HG03175 (cell line): ENCODE data around the gene LHX1.

Experiments used
- ATAC-seq: cut with Tn5 transposase; IDR thresholded peaks from one replicate; pipeline ENCODE4 v1.9.1; 2021; ENCODE audit warnings: mild to moderate bottlenecking, moderate library complexity; ENCODE audit not compliant: unreplicated experiment

Gene LHX1

GRCh38 chr17:36937959-36938565 is 787 bp downstream of the LHX1 start:
- ATAC-seq, result no peak

- ATAC-seq, result no peak
Observed at GRCh38 chr17:36938566-36939051, 1.3 kb downstream of the LHX1 start.

- ATAC-seq, result no peak
Observed at GRCh38 chr17:36939052-36939801, 2.0 kb downstream of the LHX1 start.

GRCh38 chr17:36939802-36940312 is 2.6 kb downstream of the LHX1 start:
- ATAC-seq, result no peak

- no peak for ATAC-seq
Observed at GRCh38 chr17:36940313-36941264, 3.3 kb downstream of the LHX1 start.

GRCh38 chr17:36941265-36942010 is 4.2 kb downstream of the LHX1 start:
- ATAC-seq, result no peak

- ATAC-seq, result no peak
Observed at GRCh38 chr17:36942019-36942599, 4.8 kb downstream of the LHX1 start.

GRCh38 chr17:36942631-36943125 is 5.4 kb downstream of the LHX1 start:
- ATAC-seq, result no peak

- ATAC-seq, result no peak
Observed at GRCh38 chr17:36943250-36944191, 6.2 kb downstream of the LHX1 start.

- no peak for ATAC-seq
Observed at GRCh38 chr17:36944553-36944952, 7.3 kb downstream of the LHX1 start.

GRCh38 chr17:36945140-36945539 is 7.9 kb downstream of the LHX1 start:
- no peak for ATAC-seq

GRCh38 chr17:36945959-36946725 is 8.9 kb downstream of the LHX1 start:
- no peak for ATAC-seq

- ATAC-seq, result no peak
Observed at GRCh38 chr17:36946726-36947091, 9.4 kb downstream of the LHX1 start.

GRCh38 chr17:36947922-36948716 is 10.8 kb downstream of the LHX1 start:
- peak; percentile 11 for ATAC-seq

GRCh38 chr17:36948717-36949460 is 11.6 kb downstream of the LHX1 start, which contains the start of gene AATF:
TSS of gene AATF (plus strand) at chr17:36948954. CDS start at chr17:36949126, 172 bp downstream.
- ATAC-seq, result peak; percentile 93

- no peak for ATAC-seq
Observed at GRCh38 chr17:36949461-36949927, 12.2 kb downstream of the LHX1 start.
